ENCODE results near the gene JMJD6.

GRCh38 chr17:76700617-76701470 lies 25.6 kb downstream of the JMJD6 start:
- TF ChIP-seq NCOA2 (IDR thresholded peaks at IDR 0.05; ENCODE audit: partially characterized antibody in 2 of 2) = no peak
- TF ChIP-seq CTCF (IDR thresholded peaks at IDR 0.05 in 2 of 3, conservative IDR thresholded peaks at IDR 0.05 in 1 of 3; ENCODE audit: insufficient read depth in 2 of 3, low read depth in 1 of 3, low read length in 3 of 3) = no peak
- TF ChIP-seq AFF1 (IDR thresholded peaks at IDR 0.05; ENCODE audit: low read depth in 1 of 2, partially characterized antibody in 2 of 2) = no peak
- no peak for TF ChIP-seq SRF (CRISPR knock-in tag; IDR thresholded peaks at IDR 0.05)
- TF ChIP-seq RFX5 (IDR thresholded peaks at IDR 0.05; ENCODE audit: low read depth, low read length) = no peak
- TF ChIP-seq ATF3 (IDR thresholded peaks at IDR 0.05) = peak; percentile 47
- TF ChIP-seq ATF3 (CRISPR knock-in tag; conservative IDR thresholded peaks at IDR 0.05) = no peak
- TF ChIP-seq IRF9 (tag; IDR thresholded peaks at IDR 0.05) = no peak
